Gastrocnemius medialis (tissue), 4 donors: ENCODE results near the gene MAGEB17. TPM values are rescaled to one million over a fixed set of nuclear protein-coding genes. Genes with fewer than 3 reads are reported as not detected.

ENCODE experiments used
- ATAC-seq, 2 donors: fragments of 150-250 bp; one replicate each; pipeline ENCODE4 v1.9.1; 2016
- DNase-seq, 2 donors: peaks; one replicate each; pipeline ENCODE4 v3.0.0-alpha.2; 2019
- H3K27ac ChIP-seq, 4 donors: fragments of 200-600 bp; sonication (generic); 1 replicate in 1 of 4; 2 replicates in 3 of 4; pipeline ENCODE4 v1.5.1; 2016 to 2018; ENCODE audit warnings: mild to moderate bottlenecking in 2 of 4, moderate library complexity in 1 of 4
- H3K27me3 ChIP-seq, 3 donors: fragments of 200-600 bp; sonication (generic) in 2 of 3; 1 replicate in 1 of 3; 2 replicates in 2 of 3; pipeline versions ENCODE4 v1.5.1 to v1.6.0; 2016 to 2019; ENCODE audit warnings: mild to moderate bottlenecking in 1 of 3, moderate library complexity in 1 of 3
- H3K36me3 ChIP-seq, 2 donors: fragments of 200-600 bp; sonication (generic) in 1 of 2; one replicate each; pipeline ENCODE4 v1.5.1; 2017 to 2018
- H3K4me1 ChIP-seq, 2 donors: fragments of 200-600 bp; sonication (generic) in 1 of 2; one replicate each; pipeline ENCODE4 v1.5.1; 2016 to 2017; ENCODE audit warnings: mild to moderate bottlenecking in 2 of 2
- H3K4me3 ChIP-seq, 4 donors: fragments of 200-600 bp; sonication (generic) in 3 of 4; 1 replicate in 1 of 4; 2 replicates in 3 of 4; pipeline ENCODE4 v1.5.1; 2016 to 2019; ENCODE audit warnings: mild to moderate bottlenecking in 2 of 4
- H3K9me3 ChIP-seq, 3 donors: fragments of 200-600 bp; sonication (generic) in 2 of 3; 1 replicate in 1 of 3; 2 replicates in 2 of 3; pipeline ENCODE4 v1.5.1; 2016 to 2019
- CTCF ChIP-seq, 5 experiments: fragments of 450-650 bp in 3 of 5; fragments of 200-600 bp in 2 of 5; sonication (generic) in 2 of 5; IDR thresholded peaks in 4 of 5; conservative IDR thresholded peaks in 1 of 5; 1 replicate in 4 of 5; 2 replicates in 1 of 5; pipeline ENCODE4 v1.5.1; 2016 to 2019; ENCODE audit warnings: antibody characterized with exemption in 5 of 5, mild to moderate bottlenecking in 3 of 5, moderate library complexity in 3 of 5
- POLR2A ChIP-seq, 2 donors: fragments of 450-650 bp; IDR thresholded peaks; one replicate each; pipeline ENCODE4 v1.6.1; 2017; ENCODE audit warnings: antibody characterized with exemption in 2 of 2, mild to moderate bottlenecking in 2 of 2, moderate library complexity in 2 of 2
- in situ Hi-C, 4 donors: fragments of 200-750 bp; cut with MboI; loops; one replicate each; pipeline versions ENCODE4 v1.15.0 to v1.8.0; 2017; ENCODE audit warnings: low sequenced_read_pairs in 4 of 4
- intact Hi-C: fragments of 100-400 bp; cut with DNase I; formaldehyde crosslinking; loops from one replicate; pipeline ENCODE4 v1.15.1; 2023; ENCODE audit warnings: low total_unique reads
- total RNA-seq, 4 donors: library from RNA; depleted of rRNA; stranded (reverse); fragments of >200 nt; gene quantifications; one replicate each; pipeline versions ENCODE4 v1.1.0 to v1.2.3, GENCODE V29; 2016

The MAGEB17 gene
- total RNA-seq, 4 donors from 2014 or later = not detected

GRCh38 chrX:16210061-16210460 is 42.8 kb downstream of the MAGEB17 start:
- intact Hi-C loops (no loop called here), in situ Hi-C loops (no loop called here)
- TF ChIP-seq CTCF (IDR thresholded peaks at IDR 0.05 in 4 of 5, conservative IDR thresholded peaks at IDR 0.05 in 1 of 5) = no peak
- no peak for TF ChIP-seq POLR2A (IDR thresholded peaks at IDR 0.05)
- no peaks in the 10 kb centered on the region for H3K9me3 ChIP-seq
- no peak overlapping the region for H3K4me3 ChIP-seq
- H3K4me1 ChIP-seq = no peaks in the 10 kb centered on the region
- DNase-seq (no peak), ATAC-seq (no peak)
- no peak overlapping the region for H3K27ac ChIP-seq
- no peaks in the 10 kb centered on the region for H3K27me3 ChIP-seq
- no peaks in the 10 kb centered on the region for H3K36me3 ChIP-seq

- no peak for DNase-seq
- ATAC-seq = no peak
- no peaks in the 10 kb centered on the region for H3K27me3 ChIP-seq
Observed at GRCh38 chrX:16212024-16212423, 44.7 kb downstream of the MAGEB17 start.

GRCh38 chrX:16212436-16212835 is 45.2 kb downstream of the MAGEB17 start:
- no peaks in the 10 kb centered on the region for H3K36me3 ChIP-seq
- no peak overlapping the region for H3K4me3 ChIP-seq
- no peak overlapping the region for H3K27ac ChIP-seq
- ATAC-seq (no peak), DNase-seq (no peak)
- H3K9me3 ChIP-seq = no peaks in the 10 kb centered on the region
- in situ Hi-C loops = no loop called here
- H3K27me3 ChIP-seq = no peaks in the 10 kb centered on the region
- TF ChIP-seq CTCF (IDR thresholded peaks at IDR 0.05 in 4 of 5, conservative IDR thresholded peaks at IDR 0.05 in 1 of 5) = no peak
- TF ChIP-seq POLR2A (IDR thresholded peaks at IDR 0.05) = no peak
- intact Hi-C loops = no loop called here
- H3K4me1 ChIP-seq = no peaks in the 10 kb centered on the region

More at GRCh38 chrX:16212024-16212423, 44.7 kb downstream of the MAGEB17 start:
- intact Hi-C loops (no loop called here), in situ Hi-C loops (no loop called here)
- no peaks in the 10 kb centered on the region for H3K36me3 ChIP-seq
- H3K4me3 ChIP-seq = no peak overlapping the region
- no peak overlapping the region for H3K27ac ChIP-seq
- no peak for TF ChIP-seq POLR2A (IDR thresholded peaks at IDR 0.05)
- TF ChIP-seq CTCF (IDR thresholded peaks at IDR 0.05 in 4 of 5, conservative IDR thresholded peaks at IDR 0.05 in 1 of 5) = no peak
- no peaks in the 10 kb centered on the region for H3K4me1 ChIP-seq
- H3K9me3 ChIP-seq = no peaks in the 10 kb centered on the region

- Histone ChIP-seq H3K27me3 (no peaks in the 10 kb centered on the region), H3K4me1 (no peaks in the 10 kb centered on the region), H3K36me3 (no peaks in the 10 kb centered on the region), H3K27ac (no peak overlapping the region), H3K4me3 (no peak overlapping the region), H3K9me3 (no peaks in the 10 kb centered on the region)
- DNase-seq = no peak
- no peak for ATAC-seq
- TF ChIP-seq POLR2A (IDR thresholded peaks at IDR 0.05) = no peak
- TF ChIP-seq CTCF (IDR thresholded peaks at IDR 0.05 in 4 of 5, conservative IDR thresholded peaks at IDR 0.05 in 1 of 5) = no peak
- intact Hi-C loops = no loop called here
- in situ Hi-C loops = no loop called here
Observed at GRCh38 chrX:16213961-16214360, 46.7 kb downstream of the MAGEB17 start.

GRCh38 chrX:16215660-16216059 is 48.4 kb downstream of the MAGEB17 start:
- intact Hi-C loops (no loop called here), in situ Hi-C loops (no loop called here)
- DNase-seq = no peak
- ATAC-seq = no peak
- Histone ChIP-seq H3K27me3 (no peaks in the 10 kb centered on the region), H3K36me3 (no peaks in the 10 kb centered on the region), H3K4me3 (no peak overlapping the region), H3K9me3 (no peaks in the 10 kb centered on the region), H3K27ac (no peak overlapping the region), H3K4me1 (no peaks in the 10 kb centered on the region)
- TF ChIP-seq POLR2A (IDR thresholded peaks at IDR 0.05) (no peak), CTCF (IDR thresholded peaks at IDR 0.05 in 4 of 5, conservative IDR thresholded peaks at IDR 0.05 in 1 of 5) (no peak)
